GM23248 (cell line): ENCODE data around the gene GPR162.

Experiments used
- EZH2 ChIP-seq: fragments of 200-600 bp; sonication (generic); IDR thresholded peaks from 2 replicates; pipeline ENCODE4 v1.6.1; 2018; ENCODE audit warnings: antibody characterized with exemption, mild to moderate bottlenecking; ENCODE audit not compliant: insufficient read depth, poor library complexity, severe bottlenecking
- EZH2phosphoT487 ChIP-seq: fragments of 200-600 bp; sonication (generic); IDR thresholded peaks from 2 replicates; pipeline ENCODE4 v1.6.1; 2018; ENCODE audit warnings: antibody characterized with exemption, moderate library complexity, mild to moderate bottlenecking, low read depth; ENCODE audit not compliant: insufficient read depth

DNA sequence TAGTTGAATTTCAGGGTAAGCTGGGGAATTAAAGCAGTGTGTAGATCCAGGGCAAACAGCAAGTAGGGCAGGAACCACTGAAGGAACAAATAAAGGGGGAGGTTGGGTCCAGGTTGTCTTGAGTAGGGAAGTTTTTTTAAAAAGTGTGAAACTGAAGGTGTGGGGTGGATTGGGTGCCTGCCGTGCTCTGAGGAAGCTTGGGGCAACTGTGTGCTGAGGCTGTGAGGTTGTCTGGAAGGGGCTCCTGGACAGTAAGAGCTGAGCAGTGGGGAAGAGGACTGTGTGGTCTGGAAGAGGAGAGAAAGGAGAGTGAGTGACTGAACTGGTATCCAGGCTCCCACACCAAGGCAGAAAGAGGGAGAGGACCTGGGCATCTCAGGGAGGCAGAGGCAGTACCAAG, 10.9 kb upstream of the GPR162 start:
- TF ChIP-seq EZH2 (no peak), EZH2phosphoT487 (no peak)
